SIG-M5 treated with dmso at 0.1 percent for 504 hours (cell line): ENCODE measurements around the gene ARFGAP1.

Source experiments
- DNase-seq: peaks from one replicate; lab custom pipeline; 2025; ENCODE audit not compliant: unreplicated experiment; lab: John Stamatoyannopoulos, UW

The ARFGAP1 gene

GRCh38 chr20:63272105-63273058 lies at the start of gene ARFGAP1:
ARFGAP1 (plus strand) TSS chr20:63272813; CDS start chr20:63275581, 2,768 bp downstream.
- DNase-seq = peak; percentile 83

GRCh38 chr20:63223121-63223825 lies 49.3 kb upstream of the ARFGAP1 start:
- DNase-seq = peak; percentile 31

GRCh38 chr20:63223826-63224207 lies 48.8 kb upstream of the ARFGAP1 start:
- DNase-seq = no peak

GRCh38 chr20:63224412-63225081 lies 48.1 kb upstream of the ARFGAP1 start:
- DNase-seq = no peak

- DNase-seq = no peak
Measured at GRCh38 chr20:63225082-63225454, 47.5 kb upstream of the ARFGAP1 start.

GRCh38 chr20:63226042-63226943 lies 46.3 kb upstream of the ARFGAP1 start:
- DNase-seq = no peak

GRCh38 chr20:63227260-63227659 lies 45.4 kb upstream of the ARFGAP1 start:
- no peak for DNase-seq

- DNase-seq = no peak
Measured at GRCh38 chr20:63228806-63229205, 43.8 kb upstream of the ARFGAP1 start.

- no peak for DNase-seq
Measured at GRCh38 chr20:63230800-63231268, 41.8 kb upstream of the ARFGAP1 start.

GRCh38 chr20:63232235-63233060 lies 40.2 kb upstream of the ARFGAP1 start:
- no peak for DNase-seq

GRCh38 chr20:63233061-63233344 lies 39.6 kb upstream of the ARFGAP1 start:
- DNase-seq = no peak

- no peak for DNase-seq
Measured at GRCh38 chr20:63233924-63234323, 38.7 kb upstream of the ARFGAP1 start.

GRCh38 chr20:63234693-63235398 lies 37.8 kb upstream of the ARFGAP1 start:
- peak; percentile 31 for DNase-seq

GRCh38 chr20:63235399-63235983 lies 37.1 kb upstream of the ARFGAP1 start, which contains the start of gene BIRC7:
BIRC7 (plus strand) TSS chr20:63235905; CDS start chr20:63236097, 192 bp downstream.
- DNase-seq = no peak

GRCh38 chr20:63236116-63236837 lies 36.3 kb upstream of the ARFGAP1 start:
- DNase-seq = no peak

GRCh38 chr20:63238031-63238430 lies 34.6 kb upstream of the ARFGAP1 start:
- DNase-seq = no peak

- DNase-seq = no peak
Measured at GRCh38 chr20:63238514-63239125, 34.0 kb upstream of the ARFGAP1 start.

- no peak for DNase-seq
Measured at GRCh38 chr20:63239431-63239830, 33.2 kb upstream of the ARFGAP1 start.
